HepG2 (cell line): ENCODE data around the gene ME2. TPM values are rescaled to one million over a fixed set of nuclear protein-coding genes. Genes with fewer than 3 reads are reported as not detected.
A peak's percentile ranks its signal among the peaks of the same experiment; 100 is the strongest.

Experiments used
- BATF2 ChIP-seq: sonication (generic); formaldehyde crosslinking; IDR thresholded peaks from 2 replicates; pipeline ENCODE4 v1.8.0; 2022; ENCODE audit warnings: mild to moderate bottlenecking, missing genetic modification reagents, moderate library complexity
- CC2D1A ChIP-seq: sonication (generic); formaldehyde crosslinking; IDR thresholded peaks from 2 replicates; pipeline ENCODE4 v1.8.1; 2023; ENCODE audit warnings: mild to moderate bottlenecking, missing genetic modification reagents
- CSRNP2 ChIP-seq: sonication (generic); formaldehyde crosslinking; conservative IDR thresholded peaks from 2 replicates; pipeline ENCODE4 v1.8.0; 2022; ENCODE audit warnings: low read depth, missing genetic modification reagents
- HOXA5 ChIP-seq: sonication (generic); formaldehyde crosslinking; IDR thresholded peaks from 2 replicates; pipeline ENCODE4 v1.4.0; 2020; ENCODE audit warnings: missing genetic modification reagents
- JUNB ChIP-seq: sonication (generic); formaldehyde crosslinking; IDR thresholded peaks from 2 replicates; pipeline ENCODE4 v1.8.0; 2022; ENCODE audit warnings: missing genetic modification reagents, mild to moderate bottlenecking, borderline replicate concordance
- KLF11 ChIP-seq: IDR thresholded peaks from 2 replicates; pipeline ENCODE4 v1.6.1; 2016; ENCODE audit warnings: missing compliant biosample characterization
- MIXL1 ChIP-seq: IDR thresholded peaks from 2 replicates; pipeline ENCODE4 v1.6.1; 2016
- MXD3 ChIP-seq: IDR thresholded peaks from 2 replicates; pipeline ENCODE4 v1.6.1; 2016; ENCODE audit warnings: mild to moderate bottlenecking, missing biosample characterization, missing genetic modification reagents
- MXD4 ChIP-seq: IDR thresholded peaks from 2 replicates; pipeline ENCODE4 v1.6.1; 2016; ENCODE audit warnings: mild to moderate bottlenecking, missing biosample characterization, missing genetic modification reagents
- PAXIP1 ChIP-seq: sonication (generic); formaldehyde crosslinking; conservative IDR thresholded peaks from 2 replicates; pipeline ENCODE4 v1.4.0; 2020; ENCODE audit warnings: mild to moderate bottlenecking, missing genetic modification reagents, moderate library complexity
- POGZ ChIP-seq: sonication (generic); formaldehyde crosslinking; IDR thresholded peaks from 2 replicates; pipeline ENCODE4 v1.4.0; 2020; ENCODE audit warnings: mild to moderate bottlenecking, missing genetic modification reagents
- RBAK ChIP-seq: sonication (generic); formaldehyde crosslinking; IDR thresholded peaks from 2 replicates; pipeline ENCODE4 v1.5.1; 2020; ENCODE audit warnings: mild to moderate bottlenecking, missing genetic modification reagents
- SNAPC5 ChIP-seq: sonication (generic); formaldehyde crosslinking; IDR thresholded peaks from 2 replicates; pipeline ENCODE4 v1.8.1; 2023; ENCODE audit warnings: mild to moderate bottlenecking, missing genetic modification reagents, borderline replicate concordance
- XBP1 ChIP-seq: sonication (generic); formaldehyde crosslinking; IDR thresholded peaks from 2 replicates; pipeline ENCODE4 v1.5.0; 2020; ENCODE audit warnings: missing genetic modification reagents
- ZBTB21 ChIP-seq: sonication (generic); formaldehyde crosslinking; IDR thresholded peaks from 2 replicates; pipeline ENCODE4 v1.4.0; 2020; ENCODE audit warnings: missing genetic modification reagents
- ZNF207 ChIP-seq: fragments of 450-650 bp; IDR thresholded peaks from 2 replicates; pipeline ENCODE4 v1.6.1; 2016; ENCODE audit warnings: antibody characterized with exemption, borderline replicate concordance
- ZNF619 ChIP-seq: sonication (generic); formaldehyde crosslinking; IDR thresholded peaks from 2 replicates; pipeline ENCODE4 v1.4.0; 2020; ENCODE audit warnings: mild to moderate bottlenecking, missing genetic modification reagents
- ZNF687 ChIP-seq: sonication (generic); formaldehyde crosslinking; IDR thresholded peaks from 2 replicates; pipeline ENCODE4 v1.5.1; 2020; ENCODE audit warnings: mild to moderate bottlenecking, missing genetic modification reagents, moderate library complexity
- ZNF878 ChIP-seq: sonication (generic); formaldehyde crosslinking; IDR thresholded peaks from 2 replicates; pipeline ENCODE4 v1.8.1; 2023; ENCODE audit warnings: mild to moderate bottlenecking, missing genetic modification reagents, moderate library complexity
- polyA plus RNA-seq, 8 experiments: library from polyadenylated mRNA; depleted of rRNA in 3 of 8; stranded (reverse) in 7 of 8; unstranded in 1 of 8; fragments of >200 nt; fragmentation: Illumina TruSeq in 4 of 8; extraction: Trizol in 4 of 8; gene quantifications; 2 replicates each; pipeline versions ENCODE4 v1.2.1 to v1.2.3, GENCODE V29; 2011 to 2016; ENCODE audit warnings: low read depth in 4 of 8, missing spikeins in 1 of 8, mixed read lengths in 1 of 8; ENCODE audit not compliant: insufficient read depth in 1 of 8
- total RNA-seq, 5 experiments: library from RNA; depleted of rRNA; stranded (reverse); fragments of >200 nt; fragmentation: Illumina TruSeq; extraction: Trizol; gene quantifications; 2 replicates each; pipeline ENCODE4 v1.2.3, GENCODE V29; 2016; ENCODE audit warnings: low read depth in 1 of 5

The ME2 gene
- total and polyA plus RNA-seq, 2 of the 13 experiments (the other 11 are each of a cell fraction or from before 2014, with no cell fraction given), result 17.3 to 20.6 TPM

- TF ChIP-seq POGZ (CRISPR knock-in tag) (0 out of 2 replicates have a peak, but pooled peaks have one; percentile 28), CC2D1A (CRISPR knock-in tag) (no peak), PAXIP1 (CRISPR knock-in tag) (peak; percentile 28; the same call in 1 of the 2 replicates), MXD3 (CRISPR knock-in tag) (peak; percentile 90), ZNF207 (no peak), JUNB (CRISPR knock-in tag) (no peak), KLF11 (CRISPR knock-in tag) (no peak), MIXL1 (CRISPR knock-in tag) (no peak), BATF2 (CRISPR knock-in tag) (no peak), HOXA5 (CRISPR knock-in tag) (no peak), CSRNP2 (no peak), XBP1 (CRISPR knock-in tag) (no peak), SNAPC5 (CRISPR knock-in tag) (peak; percentile 64; the same call in 1 of the 2 replicates), ZBTB21 (CRISPR knock-in tag) (no peak), ZNF878 (CRISPR knock-in tag) (no peak; the same call in 1 of the 2 replicates), ZNF619 (no peak), ZNF687 (CRISPR knock-in tag) (peak; percentile 89), RBAK (CRISPR knock-in tag) (no peak), MXD4 (CRISPR knock-in tag) (0 out of 2 replicates have a peak, but pooled peaks have one; percentile 18)
Observed at GRCh38 chr18:50967714-50968661, 89.1 kb downstream of the ME2 start, which contains the start of gene ELAC1 (continued).
